Right renal cortex interstitium (tissue), 3 donors: ENCODE data around the gene POLRMT. TPM values are rescaled to one million over a fixed set of nuclear protein-coding genes. Genes with fewer than 3 reads are reported as not detected.
A peak's percentile ranks its signal among the peaks of the same experiment; 100 is the strongest.

Experiments
- DNase-seq, 3 donors: peaks; one replicate each; pipeline ENCODE4 v3.0.0-alpha.2; 2013; ENCODE audit warnings: low read depth in 3 of 3, low spot score in 2 of 3
- polyA plus RNA-seq, 3 donors: library from polyadenylated mRNA; unstranded; fragments of 120-200 nt; gene quantifications; one replicate each; pipeline ENCODE4 v1.2.1, GENCODE V29; 2013; ENCODE audit not compliant: insufficient read length in 3 of 3

The POLRMT gene
- polyA plus RNA-seq, 3 donors, result 55.5 to 58.1 (median 56.1) TPM

GRCh38 chr19:663682-664117, 30.4 kb upstream of the POLRMT start:
- no peak for DNase-seq

- DNase-seq, result peak in 2 of 3 donors; percentile 72 to 73
Measured at GRCh38 chr19:662962-663681, 29.8 kb upstream of the POLRMT start, which contains the start of gene RNF126. Gene RNF126, minus strand, starts transcription at chr19:663214. Its CDS starts 93 bp downstream, at chr19:663121.

- DNase-seq, result no peak
Measured at GRCh38 chr19:662207-662961, 29.0 kb upstream of the POLRMT start.

- DNase-seq, result no peak
Measured at GRCh38 chr19:661427-662196, 28.3 kb upstream of the POLRMT start.

GRCh38 chr19:660793-661426, 27.6 kb upstream of the POLRMT start:
- no peak for DNase-seq

- DNase-seq, result no peak
Measured at GRCh38 chr19:658916-659839, 25.8 kb upstream of the POLRMT start.

- no peak for DNase-seq
Measured at GRCh38 chr19:658059-658839, 24.9 kb upstream of the POLRMT start.

GRCh38 chr19:657611-658010, 24.3 kb upstream of the POLRMT start:
- no peak for DNase-seq

GRCh38 chr19:656751-657559, 23.6 kb upstream of the POLRMT start:
- no peak for DNase-seq

GRCh38 chr19:655691-656090, 22.4 kb upstream of the POLRMT start:
- DNase-seq, result no peak

GRCh38 chr19:653425-653824, 20.1 kb upstream of the POLRMT start:
- DNase-seq, result no peak

- no peak for DNase-seq
Measured at GRCh38 chr19:652467-653389, 19.4 kb upstream of the POLRMT start.

GRCh38 chr19:651991-652390, 18.7 kb upstream of the POLRMT start:
- DNase-seq, result no peak

- no peak for DNase-seq
Measured at GRCh38 chr19:651114-651818, 17.9 kb upstream of the POLRMT start.

- no peak for DNase-seq
Measured at GRCh38 chr19:650121-650520, 16.8 kb upstream of the POLRMT start.
